ENCODE results near the gene TBC1D2.

DNA sequence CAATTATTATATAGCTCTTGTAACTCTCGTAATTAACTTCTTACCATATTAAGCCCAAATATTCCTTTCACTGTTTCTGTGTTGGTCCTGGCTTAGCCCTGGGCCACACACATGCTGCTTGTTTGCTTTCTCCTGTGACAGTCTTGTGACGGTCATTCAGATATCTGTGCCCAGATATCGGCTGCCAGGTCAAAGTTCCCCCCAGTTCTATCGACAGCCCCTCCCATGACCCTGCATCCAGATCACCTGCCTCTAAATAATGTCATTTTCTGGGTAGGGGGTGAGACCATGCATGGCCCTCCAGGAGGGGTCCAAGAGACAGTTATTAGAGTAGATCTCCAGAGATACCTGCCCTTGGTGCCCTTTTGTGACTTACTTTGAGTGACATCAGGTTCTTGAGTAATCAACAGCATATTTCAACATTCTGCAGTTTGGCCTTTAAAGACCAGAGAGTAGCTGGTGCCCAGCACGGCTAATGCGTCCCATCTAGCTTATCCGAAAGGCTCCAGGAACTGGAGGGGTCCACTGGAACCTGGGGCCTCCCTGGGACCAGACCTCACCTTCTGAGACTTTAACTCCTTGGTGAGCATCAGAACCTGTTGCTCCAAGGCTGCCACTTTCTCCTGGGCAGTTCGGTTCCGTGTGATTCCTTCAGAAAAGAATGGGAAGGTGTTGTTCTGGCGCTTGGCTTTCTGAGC lies 26.9 kb downstream of the TBC1D2 start:
- TF ChIP-seq POLR2A (IDR thresholded peaks at IDR 0.05): no peak
- TF ChIP-seq, protein P1, sequence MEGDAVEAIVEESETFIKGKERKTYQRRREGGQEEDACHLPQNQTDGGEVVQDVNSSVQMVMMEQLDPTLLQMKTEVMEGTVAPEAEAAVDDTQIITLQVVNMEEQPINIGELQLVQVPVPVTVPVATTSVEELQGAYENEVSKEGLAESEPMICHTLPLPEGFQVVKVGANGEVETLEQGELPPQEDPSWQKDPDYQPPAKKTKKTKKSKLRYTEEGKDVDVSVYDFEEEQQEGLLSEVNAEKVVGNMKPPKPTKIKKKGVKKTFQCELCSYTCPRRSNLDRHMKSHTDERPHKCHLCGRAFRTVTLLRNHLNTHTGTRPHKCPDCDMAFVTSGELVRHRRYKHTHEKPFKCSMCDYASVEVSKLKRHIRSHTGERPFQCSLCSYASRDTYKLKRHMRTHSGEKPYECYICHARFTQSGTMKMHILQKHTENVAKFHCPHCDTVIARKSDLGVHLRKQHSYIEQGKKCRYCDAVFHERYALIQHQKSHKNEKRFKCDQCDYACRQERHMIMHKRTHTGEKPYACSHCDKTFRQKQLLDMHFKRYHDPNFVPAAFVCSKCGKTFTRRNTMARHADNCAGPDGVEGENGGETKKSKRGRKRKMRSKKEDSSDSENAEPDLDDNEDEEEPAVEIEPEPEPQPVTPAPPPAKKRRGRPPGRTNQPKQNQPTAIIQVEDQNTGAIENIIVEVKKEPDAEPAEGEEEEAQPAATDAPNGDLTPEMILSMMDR (IDR thresholded peaks at IDR 0.05): no peak
- TF ChIP-seq EP300 (IDR thresholded peaks at IDR 0.05): no peak
